Vagina (tissue), 2 donors: ENCODE data around the gene BTBD10. TPM values are rescaled to one million over a fixed set of nuclear protein-coding genes. Genes with fewer than 3 reads are reported as not detected.

Experiments used
- DNase-seq, 2 donors: peaks; one replicate each; pipeline ENCODE4 v3.0.0-alpha.2; 2017; ENCODE audit errors: extremely low spot score in 2 of 2
- H3K27ac ChIP-seq: fragments of 200-600 bp; sonication (generic); one replicate; pipeline ENCODE4 v1.5.1; 2019
- H3K27me3 ChIP-seq: fragments of 200-600 bp; sonication (generic); one replicate; pipeline ENCODE4 v1.5.1; 2019
- H3K36me3 ChIP-seq, 2 donors: fragments of 200-600 bp; sonication (generic); one replicate each; pipeline ENCODE4 v1.5.1; 2017 to 2019
- H3K4me1 ChIP-seq: fragments of 200-600 bp; sonication (generic); one replicate; pipeline ENCODE4 v1.5.1; 2019
- H3K4me3 ChIP-seq, 2 donors: fragments of 200-600 bp; sonication (generic); 1 replicate in 1 of 2; 2 replicates in 1 of 2; pipeline ENCODE4 v1.5.1; 2016 to 2019
- H3K9me3 ChIP-seq: fragments of 200-600 bp; sonication (generic); one replicate; pipeline ENCODE4 v1.5.1; 2019
- POLR2A ChIP-seq, 2 donors: fragments of 450-650 bp; IDR thresholded peaks; one replicate each; pipeline ENCODE4 v1.6.1; 2017; ENCODE audit warnings: antibody characterized with exemption in 2 of 2, mild to moderate bottlenecking in 2 of 2, moderate library complexity in 2 of 2
- POLR2AphosphoS5 ChIP-seq, 2 donors: sonication (generic); formaldehyde crosslinking; IDR thresholded peaks; one replicate each; pipeline ENCODE4 v1.9.0; 2017; ENCODE audit warnings: antibody characterized with exemption in 2 of 2, mild to moderate bottlenecking in 2 of 2, low read depth in 1 of 2; ENCODE audit not compliant: insufficient read depth in 1 of 2
- intact Hi-C: fragments of 100-400 bp; cut with DNase I; formaldehyde crosslinking; loops from one replicate; pipeline ENCODE4 v1.15.1; 2023
- total RNA-seq: library from RNA; depleted of rRNA; stranded (reverse); fragments of >200 nt; gene quantifications from one replicate; pipeline ENCODE4 v1.2.3, GENCODE V29; 2016
- TF ChIP-seq, protein P1 (sequence below), 3 experiments: fragments of 450-650 bp in 2 of 3; fragments of 200-600 bp in 1 of 3; sonication (generic) in 1 of 3; IDR thresholded peaks; one replicate each; pipeline ENCODE4 v1.5.1; 2017 to 2019; ENCODE audit warnings: antibody characterized with exemption in 3 of 3, mild to moderate bottlenecking in 2 of 3, moderate library complexity in 2 of 3

The BTBD10 gene
- total RNA-seq, 1 donor from 2014 or later, result 29.2 TPM

GRCh38 chr11:13386567-13386966, 76.5 kb downstream of the BTBD10 start:
- no peak for TF ChIP-seq POLR2AphosphoS5 (IDR thresholded peaks at IDR 0.05; ENCODE audit: insufficient read depth in 1 of 2, low read depth in 1 of 2)
- no peak for TF ChIP-seq POLR2A (IDR thresholded peaks at IDR 0.05)
- TF ChIP-seq, protein P1, sequence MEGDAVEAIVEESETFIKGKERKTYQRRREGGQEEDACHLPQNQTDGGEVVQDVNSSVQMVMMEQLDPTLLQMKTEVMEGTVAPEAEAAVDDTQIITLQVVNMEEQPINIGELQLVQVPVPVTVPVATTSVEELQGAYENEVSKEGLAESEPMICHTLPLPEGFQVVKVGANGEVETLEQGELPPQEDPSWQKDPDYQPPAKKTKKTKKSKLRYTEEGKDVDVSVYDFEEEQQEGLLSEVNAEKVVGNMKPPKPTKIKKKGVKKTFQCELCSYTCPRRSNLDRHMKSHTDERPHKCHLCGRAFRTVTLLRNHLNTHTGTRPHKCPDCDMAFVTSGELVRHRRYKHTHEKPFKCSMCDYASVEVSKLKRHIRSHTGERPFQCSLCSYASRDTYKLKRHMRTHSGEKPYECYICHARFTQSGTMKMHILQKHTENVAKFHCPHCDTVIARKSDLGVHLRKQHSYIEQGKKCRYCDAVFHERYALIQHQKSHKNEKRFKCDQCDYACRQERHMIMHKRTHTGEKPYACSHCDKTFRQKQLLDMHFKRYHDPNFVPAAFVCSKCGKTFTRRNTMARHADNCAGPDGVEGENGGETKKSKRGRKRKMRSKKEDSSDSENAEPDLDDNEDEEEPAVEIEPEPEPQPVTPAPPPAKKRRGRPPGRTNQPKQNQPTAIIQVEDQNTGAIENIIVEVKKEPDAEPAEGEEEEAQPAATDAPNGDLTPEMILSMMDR (IDR thresholded peaks at IDR 0.05), result no peak

DNA sequence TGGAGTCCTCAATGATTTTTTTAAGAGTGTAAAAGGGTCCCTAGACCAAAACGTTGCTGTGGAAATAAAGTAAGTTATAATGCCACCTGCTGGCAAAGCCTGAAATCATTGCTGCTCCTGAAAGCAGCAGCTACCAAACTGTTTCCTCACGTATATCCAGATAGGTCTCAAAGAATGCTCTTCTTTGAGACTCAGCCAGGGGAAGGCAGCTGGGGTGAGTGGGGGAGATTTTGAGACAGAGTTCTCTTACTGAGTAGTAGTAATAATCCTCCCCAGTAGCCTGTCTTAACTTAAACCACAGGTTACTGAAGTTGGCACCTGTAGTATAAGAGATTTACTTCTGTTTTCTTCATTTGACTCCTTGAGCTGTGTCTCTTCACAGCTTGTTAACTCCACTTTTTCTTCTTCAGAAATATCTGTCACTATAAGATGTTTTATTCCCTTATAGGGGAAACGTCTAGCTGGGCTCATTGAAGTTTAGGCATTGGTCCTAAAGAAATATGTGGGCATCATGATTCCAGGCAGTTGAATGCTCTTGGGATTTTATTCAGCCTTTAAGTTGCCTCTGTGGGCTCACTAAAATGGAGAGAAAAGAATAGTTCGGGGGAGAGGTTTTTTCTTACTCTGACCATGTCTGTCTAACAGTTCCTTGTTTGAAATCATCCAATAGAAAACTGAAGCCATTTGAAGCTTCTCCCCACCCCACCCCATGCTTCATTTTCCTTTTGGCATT, 77.9 kb downstream of the BTBD10 start:
- peaks cover 0 to 40% of the 10 kb centered on the region in 2 donors for H3K36me3 ChIP-seq

More at GRCh38 chr11:13386567-13386966, 76.5 kb downstream of the BTBD10 start:
- H3K36me3 ChIP-seq, result peaks cover 0 to 34% of the 10 kb centered on the region in 2 donors
- H3K4me3 ChIP-seq, result no peak overlapping the region
- no peaks in the 10 kb centered on the region for H3K27me3 ChIP-seq
- DNase-seq, result no peak
- no peaks in the 10 kb centered on the region for H3K9me3 ChIP-seq
- H3K27ac ChIP-seq, result no peak overlapping the region
- intact Hi-C loops, result no loop called here
- no peaks in the 10 kb centered on the region for H3K4me1 ChIP-seq

GRCh38 chr11:13382751-13383150, 80.3 kb downstream of the BTBD10 start:
- no peak for TF ChIP-seq POLR2A (IDR thresholded peaks at IDR 0.05)
- TF ChIP-seq POLR2AphosphoS5 (IDR thresholded peaks at IDR 0.05; ENCODE audit: insufficient read depth in 1 of 2, low read depth in 1 of 2), result no peak
- TF ChIP-seq, protein P1 (IDR thresholded peaks at IDR 0.05), result no peak
- Histone ChIP-seq H3K9me3 (no peaks in the 10 kb centered on the region), H3K4me3 (no peak overlapping the region), H3K27me3 (no peaks in the 10 kb centered on the region), H3K27ac (no peak overlapping the region), H3K4me1 (no peaks in the 10 kb centered on the region), H3K36me3 (peaks cover 0 to 54% of the 10 kb centered on the region in 2 donors)
- no peak for DNase-seq
- intact Hi-C loops, result no loop called here

More for the DNA sequence above, 77.9 kb downstream of the BTBD10 start:
- Histone ChIP-seq H3K27ac (no peak overlapping the region), H3K9me3 (no peaks in the 10 kb centered on the region), H3K4me1 (no peaks in the 10 kb centered on the region), H3K27me3 (no peaks in the 10 kb centered on the region), H3K4me3 (no peak overlapping the region)
- DNase-seq, result no peak
- TF ChIP-seq, protein P1 (IDR thresholded peaks at IDR 0.05), result peak in 2 of 3 experiments; percentile 8 to 24
- no peak for TF ChIP-seq POLR2A (IDR thresholded peaks at IDR 0.05)
- no peak for TF ChIP-seq POLR2AphosphoS5 (IDR thresholded peaks at IDR 0.05; ENCODE audit: insufficient read depth in 1 of 2, low read depth in 1 of 2)
- intact Hi-C loops, result no loop called here

- intact Hi-C loops, result no loop called here
- Histone ChIP-seq H3K4me1 (no peaks in the 10 kb centered on the region), H3K36me3 (peaks cover 0 to 63% of the 10 kb centered on the region in 2 donors), H3K27me3 (no peaks in the 10 kb centered on the region), H3K27ac (no peak overlapping the region), H3K4me3 (no peak overlapping the region), H3K9me3 (no peaks in the 10 kb centered on the region)
- no peak for DNase-seq
- TF ChIP-seq POLR2AphosphoS5 (IDR thresholded peaks at IDR 0.05; ENCODE audit: insufficient read depth in 1 of 2, low read depth in 1 of 2) (no peak), POLR2A (IDR thresholded peaks at IDR 0.05) (no peak)
- TF ChIP-seq, protein P1 (IDR thresholded peaks at IDR 0.05), result no peak
Measured at GRCh38 chr11:13380731-13381130, 82.3 kb downstream of the BTBD10 start.

GRCh38 chr11:13378316-13378715, 84.7 kb downstream of the BTBD10 start:
- Histone ChIP-seq H3K9me3 (no peaks in the 10 kb centered on the region), H3K27ac (no peak overlapping the region), H3K4me3 (no peak overlapping the region), H3K36me3 (peaks cover 0 to 82% of the 10 kb centered on the region in 2 donors), H3K4me1 (no peaks in the 10 kb centered on the region), H3K27me3 (no peaks in the 10 kb centered on the region)
- TF ChIP-seq POLR2AphosphoS5 (IDR thresholded peaks at IDR 0.05; ENCODE audit: insufficient read depth in 1 of 2, low read depth in 1 of 2), result no peak
- no peak for TF ChIP-seq POLR2A (IDR thresholded peaks at IDR 0.05)
- TF ChIP-seq, protein P1 (IDR thresholded peaks at IDR 0.05), result no peak
- no peak for DNase-seq
- intact Hi-C loops, result no loop called here
